Activated naive CD4-positive, alpha-beta T cell treated with anti-CD3 and anti-CD28 coated beads, Interleukin-2, amount 10 ng/mL, durations not matched to agents 7 days and 5 days (primary cell): ENCODE data around the gene CD44.

Experiments used
- CTCF ChIA-PET: fragments of 350-600 bp; sonication (Branson Sonifier 250); formaldehyde crosslinking; loops from one replicate; lab custom pipeline; 2021; ENCODE audit warnings: antibody characterized with exemption; lab: Charles Lee
- DNase-seq: peaks from one replicate; pipeline ENCODE4 v3.0.0-alpha.2; 2020
- H3K27ac Mint-ChIP-seq: one replicate; pipeline ENCODE4 v1.8.0; 2021; ENCODE audit warnings: mild to moderate bottlenecking, moderate library complexity, mixed read lengths
- H3K27me3 Mint-ChIP-seq: one replicate; pipeline ENCODE4 v1.8.0; 2021; ENCODE audit warnings: mild to moderate bottlenecking, mixed read lengths
- H3K36me3 Mint-ChIP-seq: one replicate; pipeline ENCODE4 v1.8.0; 2021; ENCODE audit warnings: mixed read lengths
- H3K4me1 Mint-ChIP-seq: one replicate; pipeline ENCODE4 v1.8.0; 2021; ENCODE audit warnings: mixed read lengths
- H3K4me3 Mint-ChIP-seq: one replicate; pipeline ENCODE4 v1.8.0; 2021; ENCODE audit warnings: mild to moderate bottlenecking, moderate library complexity, mixed read lengths
- H3K9me3 Mint-ChIP-seq: one replicate; pipeline ENCODE4 v1.8.0; 2021; ENCODE audit warnings: mixed read lengths

CD44 gene

DNA sequence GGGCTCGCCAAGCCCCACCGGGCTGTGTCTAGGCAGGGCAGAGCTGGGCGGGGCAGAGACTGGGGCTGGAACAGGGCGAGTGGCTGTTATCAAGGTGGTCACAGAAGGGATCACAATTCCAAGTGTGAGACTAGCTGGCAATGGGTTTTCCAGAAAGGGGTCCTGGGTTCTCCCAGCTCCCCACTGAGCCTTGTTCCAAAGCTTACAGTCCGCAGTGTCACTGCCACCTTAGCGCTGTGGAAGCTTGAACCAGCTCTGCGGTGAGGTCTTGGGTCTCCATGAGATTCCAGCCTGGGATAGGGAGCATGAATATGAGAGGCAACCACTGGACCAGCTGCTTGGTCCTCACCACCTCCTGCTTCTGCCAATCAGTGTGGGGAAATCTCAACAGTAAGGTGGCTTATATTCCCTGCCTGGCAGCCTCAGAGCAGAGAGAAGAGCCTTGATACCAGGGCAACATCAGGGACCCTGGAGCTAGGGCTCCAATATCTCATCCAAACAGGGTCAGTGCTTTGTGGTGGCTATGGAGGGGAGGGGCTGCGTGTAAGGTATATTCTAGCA, 831 bp downstream of the CD44 start:
- H3K9me3 Mint-ChIP-seq = no peaks in the 10 kb centered on the region

DNA sequence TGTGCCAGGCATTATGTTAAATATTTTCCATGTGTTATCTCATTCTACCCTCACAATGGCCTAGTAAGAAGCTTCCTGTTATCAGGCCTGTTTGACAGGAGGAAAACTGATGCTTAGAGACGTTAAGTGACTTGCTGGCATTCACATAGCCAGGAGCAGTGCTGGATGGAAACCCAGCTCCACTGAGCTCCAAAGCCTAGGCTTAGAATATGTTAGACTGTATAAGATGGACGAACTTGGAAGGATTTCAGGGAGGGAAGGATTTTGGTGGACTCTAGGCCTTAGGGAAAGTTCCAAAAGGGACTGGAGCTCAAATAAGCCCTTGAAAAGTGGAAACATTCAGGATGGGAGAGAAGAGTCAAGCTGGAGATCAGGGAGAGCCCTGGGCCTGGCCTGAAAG, 2.1 kb downstream of the CD44 start:
- peak overlapping the region; percentile 88 for H3K4me3 Mint-ChIP-seq
- DNase-seq = no peak
- peaks cover 67% of the 10 kb centered on the region for H3K4me1 Mint-ChIP-seq
- H3K27me3 Mint-ChIP-seq = peaks cover 3% of the 10 kb centered on the region
- H3K36me3 Mint-ChIP-seq = peaks cover 52% of the 10 kb centered on the region
- peak overlapping the region; percentile 94 for H3K27ac Mint-ChIP-seq
- no peaks in the 10 kb centered on the region for H3K9me3 Mint-ChIP-seq
- CTCF ChIA-PET = interaction anchor here (0.7 to 6.7 kb wide), 21 partner anchors 8 to 251 kb away, joined by 3 to 95 read pairs (median 6); no protein-coding TSS in a partner anchor

More for the DNA sequence above, 831 bp downstream of the CD44 start:
- peak overlapping the region; percentile 94 for H3K27ac Mint-ChIP-seq
- peak overlapping the region; percentile 88 for H3K4me3 Mint-ChIP-seq
- CTCF ChIA-PET = interaction anchor here (0.8 to 6.7 kb wide), 17 partner anchors 10 to 214 kb away, joined by 3 to 95 read pairs (median 4); no protein-coding TSS in a partner anchor
- H3K27me3 Mint-ChIP-seq = peaks cover 3% of the 10 kb centered on the region
- peaks cover 40% of the 10 kb centered on the region for H3K36me3 Mint-ChIP-seq
- peaks cover 55% of the 10 kb centered on the region for H3K4me1 Mint-ChIP-seq
- DNase-seq = peak; percentile 35

DNA sequence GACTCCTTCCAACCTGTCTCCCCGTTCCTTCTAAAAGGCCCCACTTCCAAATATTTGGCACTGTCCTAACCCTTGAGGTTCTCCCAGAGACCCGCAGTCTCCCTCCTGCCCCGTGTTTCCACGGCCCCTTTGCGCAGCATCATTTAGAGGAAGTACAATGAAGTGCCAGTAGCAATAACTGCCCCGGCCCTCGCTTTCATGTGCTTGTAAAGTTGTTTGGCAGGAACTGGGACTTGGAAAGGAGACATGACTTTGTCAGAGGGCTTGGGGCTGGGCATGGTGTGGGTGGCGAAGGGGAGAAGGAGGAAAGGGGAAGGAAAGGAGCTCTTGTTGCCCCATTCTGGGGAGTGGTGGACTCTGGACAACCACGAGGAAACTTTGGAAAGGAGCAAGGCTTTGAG, 2.6 kb downstream of the CD44 start:
- peak; percentile 57 for DNase-seq
- H3K9me3 Mint-ChIP-seq = no peaks in the 10 kb centered on the region
- H3K27me3 Mint-ChIP-seq = peaks cover 3% of the 10 kb centered on the region
- peak overlapping the region; percentile 88 for H3K4me3 Mint-ChIP-seq
- peaks cover 57% of the 10 kb centered on the region for H3K36me3 Mint-ChIP-seq
- peaks cover 72% of the 10 kb centered on the region for H3K4me1 Mint-ChIP-seq
- H3K27ac Mint-ChIP-seq = peak overlapping the region; percentile 94
- CTCF ChIA-PET = interaction anchor here (0.7 to 6.7 kb wide), 18 partner anchors 9 to 250 kb away, joined by 3 to 95 read pairs (median 6); no protein-coding TSS in a partner anchor

DNA sequence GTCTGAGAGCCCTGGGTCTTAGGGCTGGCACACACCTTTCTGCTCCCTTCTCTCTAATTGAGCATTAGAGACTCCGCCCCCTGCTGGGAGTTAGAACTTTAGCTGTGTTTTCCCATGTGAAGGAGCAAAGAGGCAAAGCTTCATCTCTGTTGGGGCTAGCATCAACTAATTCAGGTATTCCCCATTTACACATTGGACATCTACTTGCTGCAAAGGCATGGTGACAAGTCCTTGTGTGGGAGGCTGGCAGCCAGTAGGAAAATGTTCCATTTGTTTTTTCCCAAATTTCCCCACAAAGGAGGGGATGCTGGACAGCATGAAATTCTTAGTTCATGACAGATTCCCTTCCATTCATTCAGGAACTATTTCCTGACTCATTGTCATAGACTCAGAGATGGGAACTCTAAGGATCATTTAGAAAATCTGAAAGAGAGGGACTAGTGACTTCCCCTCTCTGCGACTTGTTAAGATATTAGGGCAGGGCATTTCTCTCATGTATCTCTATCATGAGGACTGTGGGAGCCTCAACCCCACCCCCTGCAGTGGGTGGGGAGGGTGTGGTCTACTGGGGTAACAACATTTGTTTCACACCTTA, 3.6 kb downstream of the CD44 start:
- H3K4me3 Mint-ChIP-seq = peak overlapping the region; percentile 88
- no peaks in the 10 kb centered on the region for H3K27me3 Mint-ChIP-seq
- peak; percentile 78 for DNase-seq
- H3K9me3 Mint-ChIP-seq = no peaks in the 10 kb centered on the region
- peaks cover 67% of the 10 kb centered on the region for H3K36me3 Mint-ChIP-seq
- CTCF ChIA-PET = interaction anchor here (0.6 to 6.7 kb wide), 9 partner anchors 9 to 143 kb away, joined by 3 to 95 read pairs (median 4); no protein-coding TSS in a partner anchor
- peak overlapping the region; percentile 71 for H3K27ac Mint-ChIP-seq
- peaks cover 74% of the 10 kb centered on the region for H3K4me1 Mint-ChIP-seq

DNA sequence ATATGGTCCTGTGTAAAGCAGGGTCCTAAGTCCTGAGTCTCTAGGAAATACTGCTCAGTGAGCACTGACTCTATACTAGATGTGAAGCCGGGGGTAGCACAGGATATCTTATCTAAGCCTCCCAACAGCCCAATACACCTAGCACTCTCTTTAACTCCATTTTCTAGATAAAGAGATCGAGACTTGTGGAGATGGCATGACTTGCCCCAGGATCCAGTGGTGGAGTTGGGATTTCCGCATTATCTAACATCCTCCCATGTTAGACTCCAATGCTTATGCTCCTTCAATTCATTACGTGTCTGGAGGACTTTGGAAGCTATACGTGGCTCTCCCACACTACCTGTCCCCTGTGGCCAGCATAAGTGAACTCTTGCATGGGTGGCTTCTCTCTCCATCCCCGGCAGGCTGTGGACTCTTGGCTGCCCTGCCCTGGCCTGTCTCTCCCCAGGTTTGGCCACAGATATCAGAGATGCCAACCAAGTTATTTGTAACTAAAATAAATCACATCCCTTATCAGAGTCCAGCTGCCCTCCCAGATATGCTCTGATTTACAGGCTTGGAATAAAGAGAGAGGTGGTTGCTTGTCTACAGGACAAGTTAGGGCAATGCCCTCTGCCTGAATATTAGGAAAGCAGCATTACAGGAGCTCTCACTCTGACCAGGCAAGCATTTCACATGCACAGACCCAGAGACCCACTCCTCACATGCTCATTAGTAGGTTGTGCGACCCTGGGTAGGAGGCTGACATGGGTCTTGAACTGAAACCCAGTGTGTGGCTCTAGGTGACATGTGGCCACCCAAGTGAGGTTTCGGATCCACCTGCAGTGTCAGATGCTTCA, 4.5 kb downstream of the CD44 start:
- Mint-ChIP-seq H3K4me1 (peaks cover 74% of the 10 kb centered on the region), H3K9me3 (peaks cover 2% of the 10 kb centered on the region), H3K4me3 (peak overlapping the region; percentile 70), H3K27ac (peak overlapping the region; percentile 78), H3K27me3 (no peaks in the 10 kb centered on the region), H3K36me3 (peaks cover 74% of the 10 kb centered on the region)
- no peak for DNase-seq
- CTCF ChIA-PET = interaction anchor here (1.0 to 6.7 kb wide), 4 partner anchors 14 to 163 kb away, joined by 3 to 95 read pairs (median 5); no protein-coding TSS in a partner anchor

DNA sequence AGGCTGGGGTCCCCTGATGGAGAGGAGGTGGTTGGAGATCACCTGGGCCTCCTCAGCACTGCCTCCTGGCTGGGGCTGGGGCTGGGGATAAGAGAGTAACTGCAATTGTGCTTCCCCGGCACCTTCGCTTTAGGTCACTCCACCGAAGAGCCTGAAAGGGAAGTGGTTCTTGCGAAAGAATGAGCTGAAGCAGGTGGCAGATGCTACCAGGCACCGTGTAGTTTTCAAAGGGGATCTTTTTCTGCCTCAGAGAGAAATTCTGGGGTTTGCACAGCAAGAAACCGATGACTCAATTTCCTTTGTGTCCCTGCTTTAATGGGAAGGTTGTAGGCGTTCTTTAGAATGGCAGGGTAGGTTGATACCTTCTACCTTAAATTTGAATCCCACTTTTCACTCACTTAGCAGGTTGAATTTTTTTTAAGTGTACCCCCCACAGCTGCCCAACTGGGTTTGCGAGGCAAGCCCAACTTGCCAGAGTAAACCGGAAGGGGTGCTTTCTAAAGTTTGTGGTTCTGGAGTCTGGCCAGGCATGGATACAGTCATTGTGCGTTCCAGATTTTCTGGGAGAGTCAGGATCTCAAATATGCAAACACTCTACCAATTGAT, 5.3 kb downstream of the CD44 start:
- H3K36me3 Mint-ChIP-seq = peaks cover 81% of the 10 kb centered on the region
- CTCF ChIA-PET = interaction anchor here (1.0 to 6.7 kb wide), 4 partner anchors 11 to 162 kb away, joined by 3 to 95 read pairs (median 4); no protein-coding TSS in a partner anchor
- H3K4me3 Mint-ChIP-seq = peak overlapping the region; percentile 70
- peaks cover 7% of the 10 kb centered on the region for H3K9me3 Mint-ChIP-seq
- peak; percentile 79 for DNase-seq
- peaks cover 78% of the 10 kb centered on the region for H3K4me1 Mint-ChIP-seq
- H3K27me3 Mint-ChIP-seq = no peaks in the 10 kb centered on the region
- H3K27ac Mint-ChIP-seq = peak overlapping the region; percentile 78

DNA sequence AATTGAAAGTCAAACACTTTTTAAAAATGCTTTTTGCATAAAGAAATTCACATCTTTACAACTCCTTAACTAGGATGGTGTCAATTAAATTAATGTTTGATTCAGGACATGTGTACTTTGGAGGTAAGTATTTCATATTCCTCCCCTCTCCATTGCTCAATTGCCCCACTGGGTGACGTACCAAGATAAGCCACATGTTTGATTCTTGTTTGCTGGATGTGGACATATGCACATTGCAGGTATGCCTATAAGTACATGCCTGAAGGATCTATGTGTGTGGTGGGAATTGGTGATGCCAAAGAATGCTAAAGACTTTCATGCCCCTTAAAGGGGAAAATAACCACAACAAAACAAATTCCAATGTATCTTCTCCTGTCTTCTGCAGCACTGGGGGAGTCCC, 5.8 kb downstream of the CD44 start:
- H3K4me3 Mint-ChIP-seq = peak overlapping the region; percentile 70
- peaks cover 7% of the 10 kb centered on the region for H3K9me3 Mint-ChIP-seq
- H3K36me3 Mint-ChIP-seq = peaks cover 83% of the 10 kb centered on the region
- peak overlapping the region; percentile 78 for H3K27ac Mint-ChIP-seq
- no peaks in the 10 kb centered on the region for H3K27me3 Mint-ChIP-seq
- DNase-seq = no peak
- peaks cover 83% of the 10 kb centered on the region for H3K4me1 Mint-ChIP-seq
- CTCF ChIA-PET = interaction anchor here (1.0 to 6.7 kb wide), 5 partner anchors 10 to 162 kb away, joined by 3 to 95 read pairs (median 5); no protein-coding TSS in a partner anchor

DNA sequence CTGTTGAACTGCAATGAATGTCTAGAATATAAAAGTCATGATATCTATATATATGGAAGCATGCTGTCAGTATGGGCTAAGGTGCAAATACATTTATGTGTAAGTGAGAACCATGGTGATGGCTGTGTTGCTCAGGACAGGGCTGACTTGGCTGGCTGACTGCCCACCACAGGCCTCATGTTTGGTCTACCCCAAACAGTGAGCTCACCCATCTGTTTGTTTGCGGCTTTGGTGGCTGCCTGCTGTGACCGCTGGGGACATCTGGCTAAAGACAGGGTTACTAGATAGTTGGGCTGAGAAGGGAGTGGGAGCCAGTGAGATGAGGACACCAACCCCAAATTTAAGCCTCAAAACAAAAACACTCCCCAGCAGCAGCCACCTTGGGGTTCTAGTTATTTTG, 6.3 kb downstream of the CD44 start:
- Mint-ChIP-seq H3K4me1 (peaks cover 87% of the 10 kb centered on the region), H3K27me3 (no peaks in the 10 kb centered on the region), H3K9me3 (peaks cover 7% of the 10 kb centered on the region), H3K36me3 (peaks cover 85% of the 10 kb centered on the region), H3K4me3 (peak overlapping the region; percentile 70), H3K27ac (peak overlapping the region; percentile 78)
- DNase-seq = no peak
- CTCF ChIA-PET = interaction anchor here (1.1 to 1.8 kb wide), 5 partner anchors 9 to 145 kb away, joined by 3 to 18 read pairs (median 5); no protein-coding TSS in a partner anchor

DNA sequence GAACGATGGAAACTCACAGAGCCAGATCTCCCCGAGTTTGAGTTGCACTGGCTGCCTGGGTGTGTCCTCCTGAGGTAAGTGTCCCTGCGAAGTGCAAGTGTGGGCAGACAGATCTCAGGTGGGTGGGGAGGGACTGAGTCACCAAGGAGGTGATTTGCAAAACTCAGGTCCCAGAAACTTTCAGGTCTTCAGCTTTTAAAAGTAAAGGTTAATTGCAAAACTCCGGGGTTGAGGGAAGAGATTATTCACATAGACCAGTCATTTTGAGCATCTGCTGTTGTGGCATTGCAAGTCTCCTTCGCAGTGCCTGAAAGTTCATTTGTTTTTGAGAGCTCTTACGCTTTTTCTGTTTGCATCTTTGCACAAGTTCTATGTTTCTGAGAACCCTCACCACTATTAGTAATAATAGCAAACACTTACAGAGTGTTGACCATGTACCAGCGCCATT, 7.1 kb downstream of the CD44 start:
- H3K4me1 Mint-ChIP-seq = peaks cover 94% of the 10 kb centered on the region
- peaks cover 88% of the 10 kb centered on the region for H3K36me3 Mint-ChIP-seq
- no peaks in the 10 kb centered on the region for H3K27me3 Mint-ChIP-seq
- CTCF ChIA-PET = interaction anchor here (1.1 to 1.8 kb wide), 10 partner anchors 10 to 219 kb away, joined by 3 to 18 read pairs (median 4); no protein-coding TSS in a partner anchor
- H3K4me3 Mint-ChIP-seq = peak overlapping the region; percentile 70
- peaks cover 7% of the 10 kb centered on the region for H3K9me3 Mint-ChIP-seq
- peak; percentile 69 for DNase-seq
- peak overlapping the region; percentile 78 for H3K27ac Mint-ChIP-seq

DNA sequence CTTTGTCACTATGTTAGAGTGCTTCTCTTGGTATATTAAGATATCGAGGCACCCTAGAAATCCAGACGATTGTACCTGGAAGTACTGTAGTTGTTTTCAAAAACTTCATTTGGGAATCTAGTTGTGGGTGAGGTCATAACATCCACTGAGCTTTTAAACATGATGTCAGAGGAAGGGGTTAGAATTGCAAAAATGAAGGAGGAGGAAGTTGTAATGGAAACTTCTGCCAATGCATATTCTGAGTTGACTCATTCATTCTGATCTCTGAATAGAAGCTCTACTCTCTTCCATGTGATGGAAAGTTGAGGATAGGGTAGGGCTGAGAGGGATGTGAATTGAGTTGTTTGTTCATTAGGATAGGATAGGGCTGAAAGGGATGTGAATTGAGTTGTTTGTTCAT, 7.7 kb downstream of the CD44 start:
- no peak for DNase-seq
- H3K36me3 Mint-ChIP-seq = peaks cover 88% of the 10 kb centered on the region
- CTCF ChIA-PET = interaction anchor here (1.0 to 1.8 kb wide), 10 partner anchors 10 to 220 kb away, joined by 3 to 18 read pairs (median 4); no protein-coding TSS in a partner anchor

DNA sequence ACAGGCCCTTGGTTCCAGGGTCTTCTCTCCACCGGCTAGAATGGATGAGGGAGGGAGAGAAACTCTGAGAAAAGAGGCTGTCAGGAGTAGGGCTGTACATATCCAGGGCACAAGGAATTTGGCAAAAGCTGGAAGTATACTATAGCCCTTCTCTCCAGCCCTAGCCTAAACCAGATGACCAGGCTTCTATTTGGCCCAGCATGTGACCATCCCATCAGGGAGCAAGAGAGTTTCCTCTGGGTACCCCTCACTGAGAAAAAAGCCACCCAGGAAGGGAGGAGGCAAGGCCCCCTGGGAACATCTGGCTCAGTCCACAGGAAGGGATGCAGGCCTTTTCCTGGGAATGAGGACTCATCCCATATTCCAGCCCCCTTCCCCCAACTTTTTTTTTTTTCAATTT, 8.3 kb downstream of the CD44 start:
- Mint-ChIP-seq H3K4me1 (peaks cover 96% of the 10 kb centered on the region), H3K9me3 (peaks cover 7% of the 10 kb centered on the region), H3K4me3 (no peak overlapping the region), H3K36me3 (peaks cover 89% of the 10 kb centered on the region), H3K27ac (peak overlapping the region; percentile 78), H3K27me3 (no peaks in the 10 kb centered on the region)
- CTCF ChIA-PET = interaction anchor here (1.0 to 1.5 kb wide), 3 partner anchors 12 to 220 kb away, joined by 3 to 7 read pairs (median 3); no protein-coding TSS in a partner anchor
- DNase-seq = no peak

More for the DNA sequence above, 7.7 kb downstream of the CD44 start:
- Mint-ChIP-seq H3K27ac (peak overlapping the region; percentile 78), H3K27me3 (no peaks in the 10 kb centered on the region), H3K4me3 (peak overlapping the region; percentile 70), H3K9me3 (peaks cover 7% of the 10 kb centered on the region), H3K4me1 (peaks cover 95% of the 10 kb centered on the region)

DNA sequence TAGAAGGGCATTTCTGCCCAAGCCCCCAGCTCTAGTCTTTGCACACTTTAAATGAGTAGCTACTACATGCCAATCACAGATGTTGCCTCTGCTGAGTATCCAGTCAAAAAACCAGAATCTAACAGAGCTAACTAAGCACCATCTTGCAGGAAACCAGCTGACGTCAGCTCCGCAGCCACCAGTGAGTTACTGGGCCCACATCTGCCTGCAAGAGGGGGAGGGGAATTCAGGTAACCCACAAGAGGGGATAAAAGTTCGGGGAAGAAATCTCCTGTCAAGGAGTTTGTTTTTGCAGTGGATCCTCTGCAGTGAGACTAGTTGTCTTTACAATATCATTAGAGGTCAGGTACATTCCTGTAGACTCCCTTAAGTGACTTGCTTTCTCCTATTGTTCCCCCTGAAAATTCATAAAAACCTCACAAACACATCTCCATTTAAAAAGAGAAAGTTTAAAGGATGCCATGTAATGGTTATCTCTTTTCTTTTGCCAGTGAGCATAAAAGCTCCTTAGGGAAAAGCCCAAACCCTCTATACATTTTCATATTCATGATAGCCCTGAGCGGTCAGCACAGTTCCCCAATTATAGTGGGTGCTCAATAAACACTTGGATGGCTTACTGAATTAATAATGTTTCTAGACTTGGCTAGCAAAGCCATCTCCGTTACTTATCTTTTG, 9.3 kb downstream of the CD44 start:
- CTCF ChIA-PET = interaction anchor here (1.1 kb wide), 1 partner anchor 157 kb away, joined by 4 read pairs; no protein-coding TSS in a partner anchor

More for the DNA sequence above, 9.3 kb downstream of the CD44 start:
- peak overlapping the region; percentile 10 for H3K4me3 Mint-ChIP-seq
- peaks cover 93% of the 10 kb centered on the region for H3K36me3 Mint-ChIP-seq
- peak; percentile 53 for DNase-seq
- H3K4me1 Mint-ChIP-seq = peaks cover 97% of the 10 kb centered on the region
- H3K27me3 Mint-ChIP-seq = no peaks in the 10 kb centered on the region
- peak overlapping the region; percentile 78 for H3K27ac Mint-ChIP-seq
- peaks cover 7% of the 10 kb centered on the region for H3K9me3 Mint-ChIP-seq
